Measurements from ENCODE around the gene AKAP13.

DNA sequence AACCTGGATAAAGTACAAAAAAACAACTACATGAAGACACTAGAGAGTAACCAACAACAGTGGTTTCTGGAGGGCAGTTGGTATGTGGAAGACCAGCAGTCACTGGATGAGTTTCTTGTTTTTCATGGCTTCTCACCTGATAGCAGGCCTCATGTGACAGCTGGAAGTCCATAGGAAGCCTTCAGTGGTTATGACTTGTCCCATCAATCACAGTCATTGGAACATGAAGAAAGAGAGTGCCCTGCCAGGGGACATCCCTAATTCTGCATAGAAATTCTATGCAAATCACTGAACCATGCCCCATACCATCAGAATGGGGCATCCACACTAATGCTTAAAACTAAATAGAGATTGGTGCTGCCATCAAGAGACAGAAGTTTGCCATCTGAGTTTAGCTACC lies 81.6 kb downstream of the AKAP13 start:
- TF ChIP-seq, protein P1, sequence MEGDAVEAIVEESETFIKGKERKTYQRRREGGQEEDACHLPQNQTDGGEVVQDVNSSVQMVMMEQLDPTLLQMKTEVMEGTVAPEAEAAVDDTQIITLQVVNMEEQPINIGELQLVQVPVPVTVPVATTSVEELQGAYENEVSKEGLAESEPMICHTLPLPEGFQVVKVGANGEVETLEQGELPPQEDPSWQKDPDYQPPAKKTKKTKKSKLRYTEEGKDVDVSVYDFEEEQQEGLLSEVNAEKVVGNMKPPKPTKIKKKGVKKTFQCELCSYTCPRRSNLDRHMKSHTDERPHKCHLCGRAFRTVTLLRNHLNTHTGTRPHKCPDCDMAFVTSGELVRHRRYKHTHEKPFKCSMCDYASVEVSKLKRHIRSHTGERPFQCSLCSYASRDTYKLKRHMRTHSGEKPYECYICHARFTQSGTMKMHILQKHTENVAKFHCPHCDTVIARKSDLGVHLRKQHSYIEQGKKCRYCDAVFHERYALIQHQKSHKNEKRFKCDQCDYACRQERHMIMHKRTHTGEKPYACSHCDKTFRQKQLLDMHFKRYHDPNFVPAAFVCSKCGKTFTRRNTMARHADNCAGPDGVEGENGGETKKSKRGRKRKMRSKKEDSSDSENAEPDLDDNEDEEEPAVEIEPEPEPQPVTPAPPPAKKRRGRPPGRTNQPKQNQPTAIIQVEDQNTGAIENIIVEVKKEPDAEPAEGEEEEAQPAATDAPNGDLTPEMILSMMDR (CRISPR knock-in tag; IDR thresholded peaks at IDR 0.05), result no peak
- TF ChIP-seq SRSF4 (IDR thresholded peaks at IDR 0.05; ENCODE audit: low read depth, low read length, poor library complexity, severe bottlenecking) (no peak), ZIK1 (CRISPR knock-in tag; IDR thresholded peaks at IDR 0.05; ENCODE audit: borderline replicate concordance, low read depth) (no peak), SETDB1 (CRISPR knock-in tag; IDR thresholded peaks at IDR 0.05; ENCODE audit: borderline replicate concordance) (no peak), HOXA7 (CRISPR knock-in tag; IDR thresholded peaks at IDR 0.05) (no peak), EP300 (IDR thresholded peaks at IDR 0.05; ENCODE audit: low read depth in 2 of 2, low read length in 2 of 2) (no peak), EP300 (CRISPR knock-in tag; IDR thresholded peaks at IDR 0.05; ENCODE audit: borderline replicate concordance) (no peak), NR3C1 (CRISPR knock-in tag; IDR thresholded peaks at IDR 0.05) (no peak), POLR2A (IDR thresholded peaks at IDR 0.05; ENCODE audit: insufficient read depth in 1 of 2, low read depth in 2 of 2, low read length in 2 of 2) (no peak), MIER3 (CRISPR knock-in tag; IDR thresholded peaks at IDR 0.05; ENCODE audit: borderline replicate concordance) (no peak)
- TF ChIP-seq, protein P2, sequence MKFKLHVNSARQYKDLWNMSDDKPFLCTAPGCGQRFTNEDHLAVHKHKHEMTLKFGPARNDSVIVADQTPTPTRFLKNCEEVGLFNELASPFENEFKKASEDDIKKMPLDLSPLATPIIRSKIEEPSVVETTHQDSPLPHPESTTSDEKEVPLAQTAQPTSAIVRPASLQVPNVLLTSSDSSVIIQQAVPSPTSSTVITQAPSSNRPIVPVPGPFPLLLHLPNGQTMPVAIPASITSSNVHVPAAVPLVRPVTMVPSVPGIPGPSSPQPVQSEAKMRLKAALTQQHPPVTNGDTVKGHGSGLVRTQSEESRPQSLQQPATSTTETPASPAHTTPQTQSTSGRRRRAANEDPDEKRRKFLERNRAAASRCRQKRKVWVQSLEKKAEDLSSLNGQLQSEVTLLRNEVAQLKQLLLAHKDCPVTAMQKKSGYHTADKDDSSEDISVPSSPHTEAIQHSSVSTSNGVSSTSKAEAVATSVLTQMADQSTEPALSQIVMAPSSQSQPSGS (CRISPR knock-in tag; IDR thresholded peaks at IDR 0.05), result no peak
